Suprapubic skin (tissue), 2 donors: ENCODE data around the gene KRTAP1-3.

Source experiments
- EP300 ChIP-seq: sonication (generic); formaldehyde crosslinking; IDR thresholded peaks from one replicate; pipeline ENCODE4 v1.6.1; 2017; ENCODE audit warnings: antibody characterized with exemption
- POLR2A ChIP-seq, 2 donors: fragments of 450-650 bp; IDR thresholded peaks; one replicate each; pipeline ENCODE4 v1.6.1; 2017; ENCODE audit warnings: antibody characterized with exemption in 2 of 2, mild to moderate bottlenecking in 2 of 2, moderate library complexity in 2 of 2

DNA sequence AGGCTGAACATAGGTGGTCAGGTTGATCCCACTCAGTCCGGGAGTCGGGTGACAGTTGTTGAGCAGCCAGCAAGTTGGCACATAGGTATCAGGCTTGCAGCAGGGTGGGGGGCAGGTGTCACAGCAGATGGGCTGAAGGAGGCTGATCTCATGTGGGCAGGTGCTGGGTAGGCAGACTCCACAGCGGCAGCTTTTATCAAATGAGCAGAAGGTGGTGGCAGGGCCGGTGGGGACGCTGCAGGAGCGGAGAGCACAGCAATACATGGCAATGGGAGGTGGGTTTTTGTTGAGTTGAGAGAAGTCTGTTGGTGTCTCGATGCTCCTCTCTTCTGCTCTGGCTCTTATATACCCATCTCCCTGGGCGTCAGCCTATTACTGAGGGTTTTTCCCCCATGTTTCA lies 25.9 kb downstream of the KRTAP1-3 start, which contains the start of gene KRTAP3-1:
- no peak for TF ChIP-seq POLR2A (IDR thresholded peaks at IDR 0.05)
- TF ChIP-seq EP300, result no peak
